Omental fat pad (tissue), 4 donors: ENCODE results near the gene VOPP1. TPM values are rescaled to one million over a fixed set of nuclear protein-coding genes. Genes with fewer than 3 reads are reported as not detected.

ENCODE experiments used
- ATAC-seq: fragments of 150-250 bp; one replicate; pipeline ENCODE4 v1.9.1; 2016; ENCODE audit warnings: mild to moderate bottlenecking, moderate library complexity; ENCODE audit not compliant: low FRiP score
- DNase-seq: peaks from one replicate; pipeline ENCODE4 v3.0.0-alpha.2; 2019; ENCODE audit warnings: low spot score
- total RNA-seq, 4 donors: library from RNA; depleted of rRNA; stranded (reverse); fragments of >200 nt; gene quantifications; one replicate each; pipeline ENCODE4 v1.1.0, GENCODE V29; 2016
- TF ChIP-seq, protein P1 (sequence below), 3 donors: fragments of 450-650 bp; IDR thresholded peaks; one replicate each; pipeline ENCODE4 v1.5.1; 2016 to 2017; ENCODE audit warnings: antibody characterized with exemption in 3 of 3, mild to moderate bottlenecking in 3 of 3, moderate library complexity in 2 of 3

Gene VOPP1
- total RNA-seq, 4 donors from 2014 or later: 31.3 to 64.0 (median 57.9) TPM

DNA sequence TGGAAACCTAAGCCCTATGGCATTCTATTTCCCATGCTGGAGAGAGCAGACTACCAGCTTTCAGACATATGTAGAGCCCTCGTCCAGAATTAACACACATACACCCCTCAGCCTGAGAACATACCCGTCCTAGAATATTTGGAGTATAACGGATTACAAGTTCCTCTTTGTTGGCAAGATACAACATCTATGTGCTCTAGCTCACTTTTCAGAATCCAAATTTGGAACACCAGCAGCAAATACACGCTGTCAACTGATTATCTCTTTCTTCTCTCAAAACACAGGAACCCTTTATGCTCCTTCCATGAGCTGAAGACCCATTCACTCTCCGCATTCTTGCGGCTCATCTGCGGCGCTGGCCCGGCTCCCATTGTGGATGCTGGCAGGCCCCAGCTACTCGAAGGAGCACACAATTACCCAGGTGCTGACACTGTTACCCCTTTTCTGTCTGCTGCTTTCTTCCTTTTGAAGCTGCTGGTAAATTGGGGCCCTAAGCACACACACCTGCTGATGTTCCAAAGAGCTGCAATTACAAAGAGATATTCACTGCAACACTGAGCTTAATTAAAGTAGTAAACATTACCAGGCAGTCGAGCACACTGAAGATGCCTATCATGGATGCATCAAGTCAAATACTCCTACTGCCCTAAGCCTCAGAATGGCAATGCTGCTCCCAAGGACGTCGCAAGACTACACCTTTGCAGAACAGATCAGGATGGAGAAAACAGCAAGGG lies 70.0 kb downstream of the VOPP1 start:
- TF ChIP-seq, protein P1, sequence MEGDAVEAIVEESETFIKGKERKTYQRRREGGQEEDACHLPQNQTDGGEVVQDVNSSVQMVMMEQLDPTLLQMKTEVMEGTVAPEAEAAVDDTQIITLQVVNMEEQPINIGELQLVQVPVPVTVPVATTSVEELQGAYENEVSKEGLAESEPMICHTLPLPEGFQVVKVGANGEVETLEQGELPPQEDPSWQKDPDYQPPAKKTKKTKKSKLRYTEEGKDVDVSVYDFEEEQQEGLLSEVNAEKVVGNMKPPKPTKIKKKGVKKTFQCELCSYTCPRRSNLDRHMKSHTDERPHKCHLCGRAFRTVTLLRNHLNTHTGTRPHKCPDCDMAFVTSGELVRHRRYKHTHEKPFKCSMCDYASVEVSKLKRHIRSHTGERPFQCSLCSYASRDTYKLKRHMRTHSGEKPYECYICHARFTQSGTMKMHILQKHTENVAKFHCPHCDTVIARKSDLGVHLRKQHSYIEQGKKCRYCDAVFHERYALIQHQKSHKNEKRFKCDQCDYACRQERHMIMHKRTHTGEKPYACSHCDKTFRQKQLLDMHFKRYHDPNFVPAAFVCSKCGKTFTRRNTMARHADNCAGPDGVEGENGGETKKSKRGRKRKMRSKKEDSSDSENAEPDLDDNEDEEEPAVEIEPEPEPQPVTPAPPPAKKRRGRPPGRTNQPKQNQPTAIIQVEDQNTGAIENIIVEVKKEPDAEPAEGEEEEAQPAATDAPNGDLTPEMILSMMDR (IDR thresholded peaks at IDR 0.05): no peak
- ATAC-seq (no peak), DNase-seq (no peak)

DNA sequence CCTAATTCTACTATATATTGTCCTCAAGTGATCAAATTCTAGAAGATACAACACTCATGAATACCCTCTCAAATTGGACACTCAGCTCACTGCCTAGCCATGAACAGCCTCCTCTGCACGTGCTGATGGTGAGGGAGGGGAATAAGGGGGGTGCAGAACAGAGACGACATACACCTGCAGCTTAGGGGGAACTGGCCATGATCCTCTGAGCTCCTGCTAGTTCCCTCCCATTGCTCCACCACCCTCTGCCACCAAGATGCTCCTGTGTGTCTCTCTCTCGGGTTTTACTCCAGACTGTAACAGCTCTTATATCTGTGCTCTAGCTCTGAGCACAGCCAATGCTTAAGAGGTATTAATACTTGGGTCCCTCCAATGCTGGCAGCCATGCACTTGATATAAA lies 70.7 kb downstream of the VOPP1 start:
- TF ChIP-seq, protein P1 (IDR thresholded peaks at IDR 0.05): no peak
- no peak for DNase-seq
- ATAC-seq: no peak

DNA sequence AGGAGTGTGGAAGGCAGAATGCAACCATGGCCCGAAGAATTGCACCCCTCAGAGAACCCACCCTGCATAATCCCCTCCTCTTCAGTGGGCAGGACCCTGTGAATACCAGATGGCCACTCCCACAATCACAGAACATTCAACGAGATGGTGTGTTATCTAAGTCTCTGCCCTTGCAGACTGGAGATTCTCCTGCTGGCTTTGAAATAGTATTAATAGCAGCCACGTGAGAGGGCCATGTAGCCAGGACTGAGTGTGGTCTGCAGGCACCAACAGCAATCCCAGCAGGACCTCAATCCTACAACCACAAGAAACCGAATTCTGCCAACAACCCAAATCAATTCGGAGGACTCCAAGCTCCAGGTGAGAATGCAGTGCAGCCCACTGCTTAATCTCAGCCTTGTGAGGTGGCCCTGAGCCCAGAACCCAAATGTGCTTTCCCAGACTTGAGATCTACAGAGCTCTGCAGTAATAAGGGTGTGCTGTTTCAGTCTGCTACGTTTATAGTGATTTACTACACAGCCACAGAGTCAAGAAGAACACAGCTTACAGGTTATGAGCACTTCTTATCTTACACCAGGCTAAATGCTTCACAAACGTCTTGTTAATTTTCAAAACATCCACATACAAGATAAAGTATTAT lies 72.1 kb downstream of the VOPP1 start:
- TF ChIP-seq, protein P1 (IDR thresholded peaks at IDR 0.05): no peak
- DNase-seq: no peak
- ATAC-seq: no peak

DNA sequence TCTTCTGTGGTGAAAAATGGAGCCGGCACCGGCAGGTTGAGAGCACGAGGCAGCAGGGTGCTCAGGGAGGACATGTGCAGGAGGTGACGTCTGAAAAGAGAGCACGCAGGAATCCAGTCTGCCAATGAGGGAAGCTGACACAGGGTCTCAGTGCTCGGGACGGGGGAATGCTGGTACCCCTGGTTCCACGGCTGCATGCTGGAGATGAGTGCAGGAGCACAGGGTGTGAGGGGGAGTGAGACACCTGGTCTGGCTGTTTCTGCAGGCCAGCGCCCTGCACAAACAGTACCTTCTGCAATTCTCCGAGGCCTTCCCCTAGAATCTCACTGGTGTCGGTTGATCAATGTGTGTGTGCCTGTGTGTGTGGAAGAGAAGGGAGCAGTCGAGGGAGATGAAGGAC lies 72.7 kb downstream of the VOPP1 start:
- DNase-seq (no peak), ATAC-seq (no peak)
- TF ChIP-seq, protein P1 (IDR thresholded peaks at IDR 0.05): no peak

DNA sequence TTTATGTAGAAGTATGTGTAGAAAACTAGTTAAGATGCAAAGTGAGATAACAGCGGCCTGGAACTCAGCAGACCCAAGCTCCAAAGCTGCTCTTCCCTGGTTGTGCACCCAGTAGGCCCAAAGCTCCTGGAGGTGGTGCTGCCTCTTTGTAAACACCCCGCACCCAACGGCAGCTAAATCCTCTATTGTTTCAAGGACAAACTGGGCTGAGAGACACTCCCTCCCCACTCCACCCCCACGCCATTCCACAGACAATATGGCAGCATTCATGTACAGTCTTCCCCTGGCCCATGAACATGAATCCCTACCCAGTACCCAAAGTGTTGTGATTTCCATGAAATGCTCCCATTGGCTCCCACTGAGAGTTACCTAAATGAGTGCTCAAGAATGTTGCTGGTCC lies 73.5 kb downstream of the VOPP1 start:
- TF ChIP-seq, protein P1 (IDR thresholded peaks at IDR 0.05): no peak
- ATAC-seq (no peak), DNase-seq (no peak)

DNA sequence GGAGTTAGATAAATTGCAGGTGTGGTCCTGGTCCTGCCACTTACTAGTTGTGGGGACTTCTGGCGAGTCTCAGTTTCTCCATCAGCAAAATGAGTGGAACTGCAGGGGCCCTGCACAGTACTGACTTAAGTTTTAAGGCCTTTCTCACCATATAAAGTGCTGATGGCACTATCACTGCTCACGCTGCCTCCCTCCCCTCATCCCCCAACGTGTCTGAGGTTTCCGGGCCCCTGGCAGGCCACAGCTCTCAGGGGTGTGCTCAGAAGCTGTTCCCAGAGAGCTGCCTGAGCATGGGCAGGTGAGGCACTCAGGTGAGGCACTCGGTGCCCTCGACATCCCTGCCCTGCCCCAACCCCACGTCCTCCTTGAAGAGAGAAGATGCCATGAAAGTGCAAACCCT lies 74.2 kb downstream of the VOPP1 start:
- TF ChIP-seq, protein P1 (IDR thresholded peaks at IDR 0.05): no peak
- ATAC-seq (no peak), DNase-seq (no peak)

DNA sequence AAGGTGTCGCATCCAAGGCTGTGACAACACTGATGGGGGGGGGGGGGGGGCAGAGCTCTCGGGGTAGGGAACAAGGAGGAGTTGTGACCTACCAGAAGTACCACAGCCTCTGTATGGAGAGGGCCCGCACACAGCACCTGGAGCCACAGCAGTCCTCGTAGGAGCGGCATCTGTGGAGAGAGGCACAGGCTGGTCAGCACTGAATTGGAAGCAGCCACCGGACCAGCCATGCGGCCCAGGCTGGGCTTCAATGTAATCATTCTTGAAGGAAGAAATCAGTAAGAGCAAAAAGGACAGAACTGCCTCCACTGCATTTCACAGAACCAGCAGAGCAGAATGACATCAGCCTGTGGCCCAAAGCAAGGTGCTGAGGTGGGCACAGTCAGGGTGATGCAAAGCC lies 74.8 kb downstream of the VOPP1 start:
- DNase-seq (no peak), ATAC-seq (no peak)
- TF ChIP-seq, protein P1 (IDR thresholded peaks at IDR 0.05): no peak
